K562 (cell line): ENCODE measurements around the gene SLC4A4. TPM values are rescaled to one million over a fixed set of nuclear protein-coding genes. Genes with fewer than 3 reads are reported as not detected.

Experiments
- ATAC-seq: fragments of 200-7000 bp; cut with Tn5 transposase; 3 replicates; pipeline ENCODE4 v1.9.1; 2020; ENCODE audit warnings: moderate library complexity
- BruUV-seq: library from RNA; stranded (reverse); fragments of 400-500 nt; replicated peaks from 2 replicates; lab custom pipeline; 2021; lab: Mats Ljungman, UMichigan
- CTCF ChIA-PET: fragments of 300-600 bp; formaldehyde crosslinking; extraction: SDS; loops from one replicate; lab custom pipeline; 2021; ENCODE audit warnings: low intra/inter-chr PET ratio; lab: Yijun Ruan, JAX
- POLR2A ChIA-PET: fragments of 300-600, 350-650 bp; sonication (Branson Sonifier 250); formaldehyde crosslinking; extraction: SDS; loops from one replicate; lab custom pipeline; 2021; ENCODE audit warnings: antibody characterized with exemption, inconsistent platforms; lab: Yijun Ruan, JAX
- DNase-seq, 4 experiments: peaks; one replicate each; pipeline versions ENCODE4 v3.0.0 to v3.0.0-alpha.2; 2011 to 2018; ENCODE audit warnings: low spot score in 3 of 4, mixed read lengths in 3 of 4; ENCODE audit errors: extremely low read depth in 1 of 4
- FAIRE-seq: peaks from 2 replicates; lab custom pipeline; 2011; peaks lifted over from hg19 to GRCh38; lab: Jason Lieb, UNC
- H2AFZ ChIP-seq: 2 replicates; pipeline ENCODE4 v1.6.0; 2011; ENCODE audit warnings: low read depth, low read length, control low read depth, inconsistent platforms
- H3K27ac ChIP-seq: fragments of 200-600 bp; 3 replicates; pipeline ENCODE4 v1.8.0; 2011; ENCODE audit warnings: low read depth, mild to moderate bottlenecking, control low read depth, inconsistent platforms, low read length, moderate library complexity, mixed read lengths; ENCODE audit errors: extremely low read depth
- H3K27me3 ChIP-seq, 2 experiments: fragments of 300-600 bp in 1 of 2; 2 replicates in 1 of 2; 3 replicates in 1 of 2; pipeline versions ENCODE4 v1.6.0 to v1.8.0; 2011; ENCODE audit warnings: inconsistent platforms in 2 of 2, low read length in 2 of 2, mild to moderate bottlenecking in 1 of 2, mixed read lengths in 1 of 2, moderate library complexity in 1 of 2; ENCODE audit not compliant: control insufficient read depth in 2 of 2, insufficient read depth in 2 of 2
- H3K36me3 ChIP-seq: fragments of 300-600 bp; 3 replicates; pipeline ENCODE4 v1.8.0; 2011; ENCODE audit warnings: mild to moderate bottlenecking, low read length, inconsistent platforms; ENCODE audit not compliant: control insufficient read depth, insufficient read depth
- H3K4me1 ChIP-seq, 2 experiments: fragments of 200-600 bp in 1 of 2; replicated peaks in 1 of 2; 2 replicates in 1 of 2; 3 replicates in 1 of 2; pipeline versions ENCODE4 v1.5.1 to v1.8.0; 2011; ENCODE audit warnings: inconsistent platforms in 2 of 2, low read length in 2 of 2, mild to moderate bottlenecking in 1 of 2, mixed read lengths in 1 of 2, moderate library complexity in 1 of 2; ENCODE audit not compliant: control insufficient read depth in 2 of 2, insufficient read depth in 2 of 2
- H3K4me2 ChIP-seq: 2 replicates; pipeline ENCODE4 v1.6.1; 2011; ENCODE audit warnings: low read length, control low read depth, inconsistent platforms, mixed read lengths; ENCODE audit not compliant: insufficient read depth
- H3K4me3 ChIP-seq: fragments of 200-600 bp; sonication (generic), shearing (Covaris generic); 2 replicates; pipeline ENCODE4 v1.5.1; 2016; ENCODE audit warnings: control low read depth, inconsistent platforms
- H3K79me2 ChIP-seq: fragments of 200-600 bp; 3 replicates; pipeline ENCODE4 v1.8.0; 2011; ENCODE audit warnings: low read length, inconsistent platforms; ENCODE audit not compliant: control insufficient read depth, insufficient read depth
- H3K9ac ChIP-seq, 2 experiments: 2 replicates each; pipeline versions ENCODE4 v1.6.0 to v1.6.1; 2011; ENCODE audit warnings: low read depth in 2 of 2, low read length in 2 of 2, control low read depth in 1 of 2, inconsistent platforms in 1 of 2, mild to moderate bottlenecking in 1 of 2, mixed read lengths in 1 of 2; ENCODE audit not compliant: insufficient read depth in 1 of 2
- H3K9me1 ChIP-seq: one replicate; pipeline ENCODE4 v1.6.0; 2011; ENCODE audit warnings: inconsistent platforms, mild to moderate bottlenecking, low read length, moderate library complexity; ENCODE audit not compliant: control insufficient read depth, insufficient read depth
- H3K9me3 ChIP-seq: replicated peaks from 2 replicates; pipeline ENCODE4 v1.5.1; 2011; ENCODE audit warnings: low read depth, low read length, inconsistent platforms; ENCODE audit not compliant: control insufficient read depth, insufficient read depth
- H4K20me1 ChIP-seq: replicated peaks from 2 replicates; pipeline ENCODE4 v1.6.1; 2011; ENCODE audit warnings: low read length, inconsistent platforms, mixed read lengths; ENCODE audit not compliant: control insufficient read depth, insufficient read depth
- EHMT2 ChIP-seq: fragments of 450-650 bp; IDR thresholded peaks from 2 replicates; pipeline ENCODE4 v1.6.1; 2018; ENCODE audit warnings: antibody characterized with exemption
- ELF1 ChIP-seq: fragments of 200-800 bp; sonication (Bioruptor generic); IDR thresholded peaks from 2 replicates; pipeline ENCODE4 v1.6.1; 2016; ENCODE audit warnings: missing genetic modification characterization, missing compliant biosample characterization
- ESRRB ChIP-seq: fragments of 250-450 bp; sonication (Bioruptor Pico); IDR thresholded peaks from 2 replicates; pipeline ENCODE4 v1.5.0; 2020; ENCODE audit warnings: mild to moderate bottlenecking, moderate library complexity, borderline replicate concordance
- ETV5 ChIP-seq: sonication (generic); formaldehyde crosslinking; IDR thresholded peaks from 2 replicates; pipeline ENCODE4 v1.4.0; 2020; ENCODE audit warnings: low read depth, mild to moderate bottlenecking, missing genetic modification reagents
- GABPB1 ChIP-seq: sonication (generic); formaldehyde crosslinking; IDR thresholded peaks from 2 replicates; pipeline ENCODE4 v1.8.0; 2022; ENCODE audit warnings: mild to moderate bottlenecking, missing genetic modification reagents
- MCM3 ChIP-seq: fragments of 450-650 bp; IDR thresholded peaks from 2 replicates; pipeline ENCODE4 v1.6.1; 2016
- MEIS2 ChIP-seq: fragments of 450-650 bp; IDR thresholded peaks from 2 replicates; pipeline ENCODE4 v1.6.1; 2014; ENCODE audit warnings: mild to moderate bottlenecking; ENCODE audit not compliant: partially characterized antibody
- NELFE ChIP-seq: IDR thresholded peaks from 2 replicates; pipeline ENCODE4 v1.6.1; 2011; ENCODE audit warnings: mild to moderate bottlenecking; ENCODE audit not compliant: insufficient read depth, insufficient read length
- PRMT5 ChIP-seq: sonication (generic); formaldehyde crosslinking; IDR thresholded peaks from 2 replicates; pipeline ENCODE4 v1.5.0; 2020; ENCODE audit warnings: missing genetic modification reagents
- RFX7 ChIP-seq: fragments of 250-450 bp; sonication (Bioruptor Pico); IDR thresholded peaks from 2 replicates; pipeline ENCODE4 v1.5.1; 2021; ENCODE audit warnings: mild to moderate bottlenecking
- SLC30A9 ChIP-seq: fragments of 250-450 bp; sonication (Bioruptor Pico); IDR thresholded peaks from 2 replicates; pipeline ENCODE4 v1.8.0; 2022; ENCODE audit warnings: mild to moderate bottlenecking, moderate library complexity
- ZFPM2 ChIP-seq: fragments of 250-450 bp; sonication (Bioruptor Pico); IDR thresholded peaks from 2 replicates; pipeline ENCODE4 v1.5.1; 2022; ENCODE audit warnings: mild to moderate bottlenecking
- ZNF507 ChIP-seq: conservative IDR thresholded peaks from 2 replicates; pipeline ENCODE4 v1.6.1; 2017; ENCODE audit warnings: missing genetic modification characterization, missing compliant biosample characterization
- ZNF668 ChIP-seq: fragments of 250-450 bp; sonication (Bioruptor Pico); IDR thresholded peaks from 2 replicates; pipeline ENCODE4 v1.8.0; 2022; ENCODE audit warnings: mild to moderate bottlenecking, inconsistent platforms
- in situ Hi-C: fragments of 300-500 bp; cut with MboI; formaldehyde crosslinking; loops from 4 replicates; pipeline ENCODE4 v1.15.0; 2018; ENCODE audit warnings: inconsistent platforms, mixed read lengths
- intact Hi-C: fragments of 100-400 bp; cut with micrococcal nuclease; formaldehyde crosslinking; loops from 2 replicates; pipeline ENCODE4 v1.14.2; 2022
- polyA plus RNA-seq, 8 experiments: library from polyadenylated mRNA; depleted of rRNA in 4 of 8; stranded (reverse) in 5 of 8; unstranded in 3 of 8; fragments of >200 nt; fragmentation: Nextera tagmentation in 2 of 8; fragmentation: Illumina TruSeq in 1 of 8; extraction: Ambion mirVana in 2 of 8; extraction: Trizol in 1 of 8; gene quantifications; 2 replicates each; pipeline versions ENCODE4 v1.2.1 to v1.2.3, GENCODE V29; 2011 to 2014; ENCODE audit warnings: inconsistent platforms in 1 of 8, missing spikeins in 1 of 8
- total RNA-seq, 7 experiments: library from RNA; depleted of rRNA in 6 of 7; stranded (reverse); fragments of >200 nt in 6 of 7; fragmentation: Illumina TruSeq in 2 of 7; extraction: Trizol in 2 of 7; gene quantifications; 2 replicates each; pipeline versions ENCODE4 v1.2.1 to v1.2.3, GENCODE V29; 2011 to 2021; ENCODE audit warnings: low replicate concordance in 1 of 7
- TF ChIP-seq, protein P1 (sequence below): fragments of 450-650 bp; IDR thresholded peaks from 2 replicates; pipeline ENCODE4 v1.7.0; 2016; ENCODE audit warnings: borderline replicate concordance
- TF ChIP-seq, protein P2 (sequence below): sonication (generic); formaldehyde crosslinking; IDR thresholded peaks from 2 replicates; pipeline ENCODE4 v1.8.0; 2022; ENCODE audit warnings: missing genetic modification reagents, mild to moderate bottlenecking, borderline replicate concordance
- TF ChIP-seq, protein P3 (sequence below): fragments of 450-650 bp; formaldehyde crosslinking; IDR thresholded peaks from 2 replicates; pipeline ENCODE4 v1.4.0; 2022; ENCODE audit warnings: missing genetic modification characterization
- TF ChIP-seq, protein P4 (sequence below): fragments of 450-650 bp; formaldehyde crosslinking; IDR thresholded peaks from 2 replicates; pipeline ENCODE4 v1.4.0; 2022; ENCODE audit warnings: mild to moderate bottlenecking, moderate library complexity

The SLC4A4 gene
- total and polyA plus RNA-seq, 9 of the 15 experiments (the other 6 are each of a cell fraction or from before 2014, with no cell fraction given), result 0.01 to 0.18 (median 0.07) TPM; not detected in 2

DNA sequence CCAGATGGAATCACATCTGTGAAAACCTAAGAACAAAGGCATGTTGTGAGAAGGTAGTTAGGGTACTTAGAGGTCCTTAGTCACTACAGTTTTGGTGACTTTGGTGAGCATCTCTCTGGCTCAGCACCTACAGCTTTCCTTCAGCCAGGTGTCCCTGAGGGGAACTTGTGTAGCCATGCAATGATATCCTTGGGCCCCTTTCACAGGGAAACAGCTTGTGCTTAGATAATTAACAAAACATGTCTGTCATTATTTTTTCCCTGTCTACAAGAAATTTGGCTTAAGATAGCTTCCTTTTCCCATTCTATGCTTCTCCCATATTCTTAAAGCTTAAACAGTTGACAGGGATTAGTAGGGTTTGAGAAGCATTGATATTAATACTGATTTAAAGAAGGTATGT is 63.8 kb downstream of the SLC4A4 start:
- ChIA-PET CTCF (no interaction called here), POLR2A (interaction anchor here (0.8 to 1.3 kb wide), 2 partner anchors 13 to 21 kb away, joined by 3 to 5 read pairs; no protein-coding TSS in a partner anchor)
- in situ Hi-C loops (no loop called here), intact Hi-C loops (no loop called here)
- H4K20me1 ChIP-seq, result no peaks in the 10 kb centered on the region
- peaks cover 0 to 14% of the 10 kb centered on the region in 2 experiments; a peak in 3 of 5 replicates for H3K4me1 ChIP-seq
- DNase-seq, result no peak
- H3K27me3 ChIP-seq, result no peaks in the 10 kb centered on the region
- H3K27ac ChIP-seq, result no peak overlapping the region
- no peaks in the 10 kb centered on the region for H3K79me2 ChIP-seq
- FAIRE-seq, result no peak
- no peak overlapping the region for H2AFZ ChIP-seq
- H3K9me3 ChIP-seq, result no peaks in the 10 kb centered on the region
- ATAC-seq, result no peak
- TF ChIP-seq RFX7 (CRISPR knock-in tag), result no peak
- TF ChIP-seq, protein P1, sequence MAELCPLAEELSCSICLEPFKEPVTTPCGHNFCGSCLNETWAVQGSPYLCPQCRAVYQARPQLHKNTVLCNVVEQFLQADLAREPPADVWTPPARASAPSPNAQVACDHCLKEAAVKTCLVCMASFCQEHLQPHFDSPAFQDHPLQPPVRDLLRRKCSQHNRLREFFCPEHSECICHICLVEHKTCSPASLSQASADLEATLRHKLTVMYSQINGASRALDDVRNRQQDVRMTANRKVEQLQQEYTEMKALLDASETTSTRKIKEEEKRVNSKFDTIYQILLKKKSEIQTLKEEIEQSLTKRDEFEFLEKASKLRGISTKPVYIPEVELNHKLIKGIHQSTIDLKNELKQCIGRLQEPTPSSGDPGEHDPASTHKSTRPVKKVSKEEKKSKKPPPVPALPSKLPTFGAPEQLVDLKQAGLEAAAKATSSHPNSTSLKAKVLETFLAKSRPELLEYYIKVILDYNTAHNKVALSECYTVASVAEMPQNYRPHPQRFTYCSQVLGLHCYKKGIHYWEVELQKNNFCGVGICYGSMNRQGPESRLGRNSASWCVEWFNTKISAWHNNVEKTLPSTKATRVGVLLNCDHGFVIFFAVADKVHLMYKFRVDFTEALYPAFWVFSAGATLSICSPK, result no peak
- TF ChIP-seq, protein P2, sequence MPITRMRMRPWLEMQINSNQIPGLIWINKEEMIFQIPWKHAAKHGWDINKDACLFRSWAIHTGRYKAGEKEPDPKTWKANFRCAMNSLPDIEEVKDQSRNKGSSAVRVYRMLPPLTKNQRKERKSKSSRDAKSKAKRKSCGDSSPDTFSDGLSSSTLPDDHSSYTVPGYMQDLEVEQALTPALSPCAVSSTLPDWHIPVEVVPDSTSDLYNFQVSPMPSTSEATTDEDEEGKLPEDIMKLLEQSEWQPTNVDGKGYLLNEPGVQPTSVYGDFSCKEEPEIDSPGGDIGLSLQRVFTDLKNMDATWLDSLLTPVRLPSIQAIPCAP (CRISPR knock-in tag), result no peak
- no peak for TF ChIP-seq ZNF668 (CRISPR knock-in tag)
- TF ChIP-seq, protein P3, sequence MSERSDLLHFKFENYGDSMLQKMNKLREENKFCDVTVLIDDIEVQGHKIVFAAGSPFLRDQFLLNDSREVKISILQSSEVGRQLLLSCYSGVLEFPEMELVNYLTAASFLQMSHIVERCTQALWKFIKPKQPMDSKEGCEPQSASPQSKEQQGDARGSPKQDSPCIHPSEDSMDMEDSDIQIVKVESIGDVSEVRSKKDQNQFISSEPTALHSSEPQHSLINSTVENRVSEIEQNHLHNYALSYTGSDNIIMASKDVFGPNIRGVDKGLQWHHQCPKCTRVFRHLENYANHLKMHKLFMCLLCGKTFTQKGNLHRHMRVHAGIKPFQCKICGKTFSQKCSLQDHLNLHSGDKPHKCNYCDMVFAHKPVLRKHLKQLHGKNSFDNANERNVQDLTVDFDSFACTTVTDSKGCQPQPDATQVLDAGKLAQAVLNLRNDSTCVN (CRISPR knock-in tag), result no peak
- no peak for TF ChIP-seq NELFE
- TF ChIP-seq, protein P4, sequence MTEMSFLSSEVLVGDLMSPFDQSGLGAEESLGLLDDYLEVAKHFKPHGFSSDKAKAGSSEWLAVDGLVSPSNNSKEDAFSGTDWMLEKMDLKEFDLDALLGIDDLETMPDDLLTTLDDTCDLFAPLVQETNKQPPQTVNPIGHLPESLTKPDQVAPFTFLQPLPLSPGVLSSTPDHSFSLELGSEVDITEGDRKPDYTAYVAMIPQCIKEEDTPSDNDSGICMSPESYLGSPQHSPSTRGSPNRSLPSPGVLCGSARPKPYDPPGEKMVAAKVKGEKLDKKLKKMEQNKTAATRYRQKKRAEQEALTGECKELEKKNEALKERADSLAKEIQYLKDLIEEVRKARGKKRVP (CRISPR knock-in tag), result no peak
- no peak for TF ChIP-seq ESRRB (CRISPR knock-in tag)
- TF ChIP-seq PRMT5, result no peak
- no peak for TF ChIP-seq GABPB1 (CRISPR knock-in tag)
- no peak for TF ChIP-seq ELF1
- TF ChIP-seq ZFPM2 (CRISPR knock-in tag), result no peak
- no peak for TF ChIP-seq ETV5 (CRISPR knock-in tag)
- TF ChIP-seq SLC30A9 (CRISPR knock-in tag), result no peak
- no peak for TF ChIP-seq MEIS2
- TF ChIP-seq ZNF507 (tag), result no peak
- TF ChIP-seq MCM3, result no peak
- TF ChIP-seq EHMT2, result no peak
- no peak overlapping the region for H3K9ac ChIP-seq
- no peaks in the 10 kb centered on the region for H3K36me3 ChIP-seq
- no peak overlapping the region for H3K4me2 ChIP-seq
- BruUV-seq, result no TSS peak
- H3K4me3 ChIP-seq, result no peak overlapping the region
- H3K9me1 ChIP-seq, result no peaks in the 10 kb centered on the region
